HL-60 (cell line): ENCODE measurements around the gene SIRT1.

ENCODE experiments used
- CTCF ChIP-seq: IDR thresholded peaks from one replicate; pipeline ENCODE4 v1.5.1; 2011; ENCODE audit warnings: low read length, control low read depth, inconsistent platforms; ENCODE audit not compliant: insufficient read depth
- POLR2AphosphoS5 ChIP-seq: IDR thresholded peaks from 2 replicates; pipeline ENCODE4 v1.6.1; 2012; ENCODE audit warnings: low read depth

DNA sequence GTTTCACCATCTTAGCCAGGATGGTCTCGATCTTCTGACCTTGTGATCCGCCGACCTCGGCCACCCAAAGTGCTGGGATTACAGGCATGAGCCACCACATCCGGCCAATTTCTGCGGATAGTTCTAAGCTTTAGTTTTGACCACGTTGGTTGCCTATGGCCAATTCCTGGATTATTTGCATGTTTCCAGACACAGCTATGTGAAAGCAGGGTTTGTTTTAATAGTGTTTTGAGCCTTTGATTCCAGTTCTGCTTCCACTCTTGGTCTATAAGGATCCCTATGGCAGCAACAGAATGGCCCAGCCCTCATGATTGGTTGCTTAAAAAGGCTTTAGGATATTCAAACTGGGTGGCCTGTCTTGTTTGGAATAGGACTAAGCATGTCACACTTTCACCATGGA, 19.1 kb downstream of the SIRT1 start:
- TF ChIP-seq POLR2AphosphoS5 (no peak), CTCF (no peak)
